Measurements from ENCODE around the gene METRN. TPM values are rescaled to one million over a fixed set of nuclear protein-coding genes. Genes with fewer than 3 reads are reported as not detected.
A peak's percentile ranks its signal among the peaks of the same experiment; 100 is the strongest.

METRN gene
- total RNA-seq, 2 donors from 2014 or later, result 52.0 to 78.2 TPM

- 13% methylated on average over 47 of the region's 73 CpGs for WGBS
- intact Hi-C loops (cut with DNase I), result no loop called here
- H3K27ac ChIP-seq, result peak within 1 kb of the TSS in 1 of 2 donors; percentile 33
- TF ChIP-seq CTCF (IDR thresholded peaks at IDR 0.05) (no peak), POLR2A (IDR thresholded peaks at IDR 0.05) (no peak), POLR2AphosphoS5 (IDR thresholded peaks at IDR 0.05) (no peak)
- peaks cover 17 to 35% of the 10 kb centered on the region in 2 donors for H3K36me3 ChIP-seq
- H3K27me3 ChIP-seq (replicated peaks; ENCODE audit: insufficient read depth), result no peaks in the 10 kb centered on the region
- H3K9me3 ChIP-seq, result no peaks in the 10 kb centered on the region
- DNase-seq (ENCODE audit: low spot score), result no peak
- no peaks in the 10 kb centered on the region for H3K4me1 ChIP-seq (replicated peaks)
- H3K4me3 ChIP-seq, result peak within 1 kb of the TSS; percentile 8 to 18
These were observed 39.7 kb upstream of the METRN start, which contains the start of gene RHBDL1 for GRCh38 chr16:674968-675883. Gene RHBDL1 (plus strand): TSS chr16:675671. CDS start chr16:675791, 120 bp downstream.

DNA sequence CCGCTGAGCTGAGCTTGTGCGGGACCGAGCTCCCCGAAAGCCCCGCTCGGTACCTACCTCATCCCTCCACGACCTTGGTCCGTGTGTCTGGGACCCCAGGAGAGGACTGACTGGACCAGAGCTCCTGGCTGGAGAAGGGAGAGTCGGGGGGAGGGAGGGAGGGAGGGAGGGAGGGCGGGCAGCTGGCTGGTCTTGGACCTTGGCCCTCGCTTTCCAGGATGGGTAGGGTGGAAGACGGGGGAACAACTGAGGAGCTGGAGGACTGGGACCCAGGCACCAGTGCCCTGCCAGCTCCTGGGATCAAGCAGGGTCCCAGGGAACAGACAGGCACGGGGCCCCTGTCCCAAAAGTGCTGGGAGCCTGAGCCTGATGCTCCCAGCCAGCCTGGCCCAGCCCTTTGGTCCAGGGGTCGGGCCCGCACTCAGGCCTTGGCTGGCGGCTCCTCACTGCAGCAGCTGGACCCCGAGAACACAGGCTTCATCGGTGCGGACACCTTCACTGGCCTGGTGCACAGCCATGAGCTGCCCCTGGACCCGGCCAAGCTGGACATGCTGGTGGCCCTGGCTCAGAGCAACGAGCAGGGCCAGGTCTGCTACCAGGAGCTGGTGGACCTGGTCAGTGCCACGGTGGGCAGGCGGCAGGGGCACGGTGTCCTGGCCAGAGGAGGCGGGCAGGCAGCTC is 38.9 kb upstream of the METRN start:
- WGBS, result 34% methylated on average over 9 of the region's 25 CpGs
- Histone ChIP-seq H3K4me3 (peak overlapping the region; percentile 8 to 18), H3K27me3 (replicated peaks; ENCODE audit: insufficient read depth) (no peaks in the 10 kb centered on the region), H3K4me1 (replicated peaks) (peaks cover 1% of the 10 kb centered on the region), H3K36me3 (peaks cover 14 to 27% of the 10 kb centered on the region in 2 donors), H3K9me3 (no peaks in the 10 kb centered on the region), H3K27ac (peak overlapping the region in 1 of 2 donors; percentile 33)
- no peak for TF ChIP-seq CTCF (IDR thresholded peaks at IDR 0.05)
- no peak for TF ChIP-seq POLR2A (IDR thresholded peaks at IDR 0.05)
- TF ChIP-seq POLR2AphosphoS5 (IDR thresholded peaks at IDR 0.05), result no peak
- intact Hi-C loops (cut with DNase I), result no loop called here
- no peak for DNase-seq (ENCODE audit: low spot score)

GRCh38 chr16:676565-676902 is 38.4 kb upstream of the METRN start:
- peaks cover 5% of the 10 kb centered on the region for H3K4me1 ChIP-seq (replicated peaks)
- DNase-seq (ENCODE audit: low spot score), result no peak
- no peaks in the 10 kb centered on the region for H3K27me3 ChIP-seq (replicated peaks; ENCODE audit: insufficient read depth)
- no peak overlapping the region for H3K4me3 ChIP-seq
- 50% methylated on average over 16 of the region's 21 CpGs for WGBS
- H3K9me3 ChIP-seq, result no peaks in the 10 kb centered on the region
- peaks cover 14 to 22% of the 10 kb centered on the region in 2 donors for H3K36me3 ChIP-seq
- TF ChIP-seq POLR2AphosphoS5 (IDR thresholded peaks at IDR 0.05) (no peak), CTCF (IDR thresholded peaks at IDR 0.05) (no peak)
- peak overlapping the region in 1 of 2 donors; percentile 33 for H3K27ac ChIP-seq
- intact Hi-C loops (cut with DNase I), result no loop called here

GRCh38 chr16:676913-677312 is 38.0 kb upstream of the METRN start:
- H3K27me3 ChIP-seq (replicated peaks; ENCODE audit: insufficient read depth), result no peaks in the 10 kb centered on the region
- TF ChIP-seq POLR2AphosphoS5 (IDR thresholded peaks at IDR 0.05) (peak; percentile 86), CTCF (IDR thresholded peaks at IDR 0.05) (no peak), POLR2A (IDR thresholded peaks at IDR 0.05) (peak; percentile 16)
- no peak overlapping the region for H3K4me3 ChIP-seq
- peaks cover 12 to 21% of the 10 kb centered on the region in 2 donors for H3K36me3 ChIP-seq
- no peaks in the 10 kb centered on the region for H3K9me3 ChIP-seq
- H3K4me1 ChIP-seq (replicated peaks), result peaks cover 9% of the 10 kb centered on the region
- WGBS, result 36% methylated on average over 15 of the region's 23 CpGs
- DNase-seq (ENCODE audit: low spot score), result peak; percentile 89
- H3K27ac ChIP-seq, result peak overlapping the region in 1 of 2 donors; percentile 33
- intact Hi-C loops (cut with DNase I), result no loop called here

All from prostate gland (tissue), 2 donors.